ENCODE measurements around the gene BRD2. TPM values are rescaled to one million over a fixed set of nuclear protein-coding genes. Genes with fewer than 3 reads are reported as not detected.

BRD2 gene
- total RNA-seq, 1 experiment from 2014 or later, result 252 TPM

DNA sequence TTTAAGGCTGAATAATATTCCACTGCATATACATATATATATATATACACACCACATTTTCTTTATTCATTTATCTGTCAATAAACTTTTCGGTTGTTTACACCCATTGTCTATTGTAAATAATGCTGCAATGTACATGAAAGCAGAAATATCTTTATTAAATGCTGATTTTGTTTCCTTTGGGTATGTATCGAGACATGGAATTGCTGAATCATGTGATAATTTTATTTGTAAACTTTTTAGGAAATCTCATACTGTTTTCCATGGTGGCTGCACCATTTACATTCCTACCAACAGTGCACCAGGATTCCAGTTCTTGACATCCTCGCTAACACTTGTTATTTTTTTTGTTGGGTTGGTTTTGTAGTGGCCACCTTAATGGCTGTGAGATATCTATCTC lies 55.1 kb downstream of the BRD2 start:
- Histone ChIP-seq H2BK5ac (ENCODE audit: insufficient read length, low read length) (no peak overlapping the region), H2AFZ (ENCODE audit: low read length) (no peak overlapping the region), H3K23me2 (ENCODE audit: insufficient read length, low read depth, low read length, poor library complexity, severe bottlenecking) (no peaks in the 10 kb centered on the region), H3K4me2 (ENCODE audit: insufficient read depth, insufficient read length, low read length) (no peak overlapping the region), H2BK12ac (ENCODE audit: insufficient read length, low read depth, low read length) (no peak overlapping the region), H3K4me1 (ENCODE audit: insufficient read depth, low read length) (no peaks in the 10 kb centered on the region), H2AK5ac (ENCODE audit: insufficient read length, low read length) (no peak overlapping the region), H3K9ac (ENCODE audit: extremely low read depth, insufficient read length, low read length) (no peak overlapping the region), H3K18ac (ENCODE audit: insufficient read length, low read depth, low read length) (no peak overlapping the region), H3K9me3 (ENCODE audit: control insufficient read depth, low read depth, low read length) (no peaks in the 10 kb centered on the region), H4K8ac (replicated peaks; ENCODE audit: insufficient read length, low read depth, low read length) (no peak overlapping the region), H3K27me3 (ENCODE audit: insufficient read depth, low read length) (no peaks in the 10 kb centered on the region), H3K23ac (ENCODE audit: insufficient read length, low read depth, low read length) (no peak overlapping the region), H2BK120ac (ENCODE audit: low read depth, low read length, poor library complexity, severe bottlenecking) (no peak overlapping the region), H4K5ac (ENCODE audit: insufficient read length, low read depth, low read length) (no peak overlapping the region), H3K56ac (ENCODE audit: insufficient read length, low read depth, low read length) (no peak overlapping the region), H3K4ac (ENCODE audit: low read depth, low read length) (no peak overlapping the region), H3K79me1 (ENCODE audit: insufficient read depth, low read depth, low read length, poor library complexity, severe bottlenecking) (no peaks in the 10 kb centered on the region), H2BK20ac (ENCODE audit: low read depth, low read length, poor library complexity, severe bottlenecking) (no peak overlapping the region), H3K27ac (ENCODE audit: insufficient read length, low read depth, low read length) (no peak overlapping the region), H3K79me2 (ENCODE audit: insufficient read depth, low read length) (no peaks in the 10 kb centered on the region), H3T11ph (ENCODE audit: low read length) (no peak overlapping the region), H2BK15ac (ENCODE audit: low read depth, low read length) (no peak overlapping the region), H4K20me1 (ENCODE audit: control insufficient read depth, insufficient read depth, insufficient read length) (no peaks in the 10 kb centered on the region), H3K14ac (ENCODE audit: insufficient read depth, low read length) (no peak overlapping the region), H4K91ac (ENCODE audit: insufficient read length, low read depth, low read length) (no peak overlapping the region)
- Mint-ChIP-seq H3K9me3 (no peaks in the 10 kb centered on the region; a peak in 1 of 5 replicates), H3K27me3 (ENCODE audit: low read depth) (peaks cover 14% of the 10 kb centered on the region), H3K36me3 (ENCODE audit: insufficient read depth in 1 of 3, low read depth in 3 of 3) (no peaks in the 10 kb centered on the region; a peak in 1 of 7 replicates), H3K4me3 (no peak overlapping the region), H3K4me1 (peaks cover 0 to 4% of the 10 kb centered on the region in 2 experiments; a peak in 2 of 4 replicates), H3K27ac (no peak overlapping the region)
- WGBS (ENCODE audit: extremely low coverage, insufficient read length, low lambda C conversion rate), result no CpG with 5 or more reads among the region's 3 CpGs
- TF ChIP-seq, protein P1, sequence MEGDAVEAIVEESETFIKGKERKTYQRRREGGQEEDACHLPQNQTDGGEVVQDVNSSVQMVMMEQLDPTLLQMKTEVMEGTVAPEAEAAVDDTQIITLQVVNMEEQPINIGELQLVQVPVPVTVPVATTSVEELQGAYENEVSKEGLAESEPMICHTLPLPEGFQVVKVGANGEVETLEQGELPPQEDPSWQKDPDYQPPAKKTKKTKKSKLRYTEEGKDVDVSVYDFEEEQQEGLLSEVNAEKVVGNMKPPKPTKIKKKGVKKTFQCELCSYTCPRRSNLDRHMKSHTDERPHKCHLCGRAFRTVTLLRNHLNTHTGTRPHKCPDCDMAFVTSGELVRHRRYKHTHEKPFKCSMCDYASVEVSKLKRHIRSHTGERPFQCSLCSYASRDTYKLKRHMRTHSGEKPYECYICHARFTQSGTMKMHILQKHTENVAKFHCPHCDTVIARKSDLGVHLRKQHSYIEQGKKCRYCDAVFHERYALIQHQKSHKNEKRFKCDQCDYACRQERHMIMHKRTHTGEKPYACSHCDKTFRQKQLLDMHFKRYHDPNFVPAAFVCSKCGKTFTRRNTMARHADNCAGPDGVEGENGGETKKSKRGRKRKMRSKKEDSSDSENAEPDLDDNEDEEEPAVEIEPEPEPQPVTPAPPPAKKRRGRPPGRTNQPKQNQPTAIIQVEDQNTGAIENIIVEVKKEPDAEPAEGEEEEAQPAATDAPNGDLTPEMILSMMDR (conservative IDR thresholded peaks at IDR 0.05), result no peak
- DNase-seq, result no peak
